ENCODE data around the gene SP140L. TPM values are rescaled to one million over a fixed set of nuclear protein-coding genes. Genes with fewer than 3 reads are reported as not detected.

SP140L gene
- total and polyA plus RNA-seq, 10 of the 15 experiments (the other 5 are each of a cell fraction or from before 2014, with no cell fraction given): 4.7 to 28.6 (median 15.0) TPM

DNA sequence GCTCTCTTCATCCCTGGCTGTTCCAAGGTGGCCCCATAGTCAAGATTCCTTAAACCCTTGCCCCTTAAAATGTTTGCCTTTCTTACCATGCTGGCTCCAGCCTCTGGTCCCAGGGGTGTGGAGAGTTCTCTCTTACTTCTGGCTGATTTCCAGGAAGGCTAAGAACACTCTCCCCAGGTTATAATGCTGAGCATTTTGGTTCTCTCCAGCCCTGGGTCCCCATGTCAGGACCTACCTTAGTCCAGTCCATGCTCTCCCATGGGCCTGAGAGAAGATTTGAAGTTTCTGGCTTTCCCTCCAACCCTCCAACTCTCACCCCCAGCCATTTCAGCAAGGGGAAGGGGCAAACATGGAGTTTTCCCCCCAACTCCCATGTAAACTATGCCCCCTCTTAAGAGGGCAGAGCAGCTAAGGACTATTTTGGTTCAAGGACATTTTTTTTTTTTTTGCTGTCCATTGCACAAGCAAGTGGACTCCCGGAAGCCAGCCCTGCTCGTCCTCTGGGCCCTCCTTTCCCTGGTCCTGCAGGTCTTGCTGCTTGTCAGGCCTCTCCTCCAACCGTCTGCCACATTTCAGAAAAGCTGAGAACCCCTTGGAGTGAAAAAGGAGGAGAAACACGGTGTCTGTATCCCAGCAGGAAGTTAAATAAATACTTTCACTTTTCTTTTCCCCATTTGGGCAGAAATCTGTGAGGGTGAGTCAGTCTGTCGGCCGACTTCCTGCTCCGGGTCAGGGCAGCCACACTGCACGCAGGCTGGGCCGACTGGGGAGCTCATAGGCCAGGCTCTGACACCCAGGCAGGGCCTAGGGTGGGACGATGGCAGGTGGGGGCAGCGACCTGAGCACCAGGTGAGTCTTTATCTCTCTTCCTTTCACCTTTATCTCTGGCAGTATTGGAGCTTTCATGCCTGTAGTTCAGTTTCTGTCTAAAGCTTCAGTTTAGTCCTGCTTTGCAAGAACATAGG, at the start of gene SP140L (continued):
- TF ChIP-seq ZNF687 (IDR thresholded peaks at IDR 0.05) (peak; percentile 91), EZH2 (IDR thresholded peaks at IDR 0.05; ENCODE audit: borderline replicate concordance, control insufficient read depth, low read depth, low read length) (no peak), ZNF384 (IDR thresholded peaks at IDR 0.05; ENCODE audit: borderline replicate concordance, low read depth, low read length) (peak; percentile 48; the same call in 1 of the 2 replicates), CEBPB (IDR thresholded peaks at IDR 0.05; ENCODE audit: borderline replicate concordance in 1 of 2, low read depth in 2 of 2, low read length in 2 of 2) (no peak), ATF3 (IDR thresholded peaks at IDR 0.05; ENCODE audit: borderline replicate concordance, extremely low read depth, low read depth, low read length) (no peak), HDAC2 (IDR thresholded peaks at IDR 0.05) (no peak), ELK1 (IDR thresholded peaks at IDR 0.05; ENCODE audit: low read depth, low read length) (peak; percentile 73), MAX (IDR thresholded peaks at IDR 0.05; ENCODE audit: low read depth, low read length) (peak; percentile 50; the same call in 1 of the 2 replicates), GABPA (IDR thresholded peaks at IDR 0.05; ENCODE audit: low read depth) (peak; percentile 92), NFIC (IDR thresholded peaks at IDR 0.05; ENCODE audit: low read depth, low read length) (peak; percentile 63), FOS (IDR thresholded peaks at IDR 0.05; ENCODE audit: borderline replicate concordance, extremely low read depth, insufficient read length) (no peak), PAX5 (IDR thresholded peaks at IDR 0.05; ENCODE audit: borderline replicate concordance, low read depth, low read length) (no peak), SMC3 (IDR thresholded peaks at IDR 0.05; ENCODE audit: borderline replicate concordance, low read length) (0 out of 2 replicates have a peak, but pooled peaks have one; percentile 10), USF2 (IDR thresholded peaks at IDR 0.05; ENCODE audit: borderline replicate concordance, low read depth, low read length) (no peak), PML (IDR thresholded peaks at IDR 0.05; ENCODE audit: low read length) (peak; percentile 69), CBX5 (IDR thresholded peaks at IDR 0.05; ENCODE audit: low read depth) (0 out of 2 replicates have a peak, but pooled peaks have one; percentile 25), CHD2 (IDR thresholded peaks at IDR 0.05; ENCODE audit: borderline replicate concordance, low read depth, low read length) (no peak)
- TF ChIP-seq, protein P1, sequence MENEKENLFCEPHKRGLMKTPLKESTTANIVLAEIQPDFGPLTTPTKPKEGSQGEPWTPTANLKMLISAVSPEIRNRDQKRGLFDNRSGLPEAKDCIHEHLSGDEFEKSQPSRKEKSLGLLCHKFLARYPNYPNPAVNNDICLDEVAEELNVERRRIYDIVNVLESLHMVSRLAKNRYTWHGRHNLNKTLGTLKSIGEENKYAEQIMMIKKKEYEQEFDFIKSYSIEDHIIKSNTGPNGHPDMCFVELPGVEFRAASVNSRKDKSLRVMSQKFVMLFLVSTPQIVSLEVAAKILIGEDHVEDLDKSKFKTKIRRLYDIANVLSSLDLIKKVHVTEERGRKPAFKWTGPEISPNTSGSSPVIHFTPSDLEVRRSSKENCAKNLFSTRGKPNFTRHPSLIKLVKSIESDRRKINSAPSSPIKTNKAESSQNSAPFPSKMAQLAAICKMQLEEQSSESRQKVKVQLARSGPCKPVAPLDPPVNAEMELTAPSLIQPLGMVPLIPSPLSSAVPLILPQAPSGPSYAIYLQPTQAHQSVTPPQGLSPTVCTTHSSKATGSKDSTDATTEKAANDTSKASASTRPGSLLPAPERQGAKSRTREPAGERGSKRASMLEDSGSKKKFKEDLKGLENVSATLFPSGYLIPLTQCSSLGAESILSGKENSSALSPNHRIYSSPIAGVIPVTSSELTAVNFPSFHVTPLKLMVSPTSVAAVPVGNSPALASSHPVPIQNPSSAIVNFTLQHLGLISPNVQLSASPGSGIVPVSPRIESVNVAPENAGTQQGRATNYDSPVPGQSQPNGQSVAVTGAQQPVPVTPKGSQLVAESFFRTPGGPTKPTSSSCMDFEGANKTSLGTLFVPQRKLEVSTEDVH (IDR thresholded peaks at IDR 0.05; ENCODE audit: low read depth, partially characterized antibody): no peak

Measured in GM12878 (cell line).